ENCODE data around the gene PTPRG. TPM values are rescaled to one million over a fixed set of nuclear protein-coding genes. Genes with fewer than 3 reads are reported as not detected.

The PTPRG gene
- total RNA-seq, 1 donor from 2014 or later: 61.4 TPM

DNA sequence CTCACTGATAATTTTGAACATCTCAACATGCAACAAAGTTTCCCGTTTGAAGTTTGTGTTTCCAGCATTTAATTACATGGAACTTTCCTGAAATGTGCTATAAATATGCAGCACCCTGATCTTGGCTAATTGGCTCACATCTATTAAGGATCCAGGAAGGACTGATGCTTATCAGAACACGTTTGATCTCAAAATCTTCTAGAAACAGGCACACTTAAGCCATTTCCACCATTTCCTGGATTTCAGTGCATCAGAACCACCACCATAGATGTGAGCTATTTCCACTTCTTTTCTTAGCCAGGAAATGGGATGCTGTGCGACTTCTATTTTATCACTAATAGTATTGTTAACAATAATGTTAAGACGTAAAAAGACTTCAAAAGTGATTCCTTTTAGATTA, 583.1 kb downstream of the PTPRG start:
- no peak for DNase-seq (ENCODE audit: low spot score)

DNA sequence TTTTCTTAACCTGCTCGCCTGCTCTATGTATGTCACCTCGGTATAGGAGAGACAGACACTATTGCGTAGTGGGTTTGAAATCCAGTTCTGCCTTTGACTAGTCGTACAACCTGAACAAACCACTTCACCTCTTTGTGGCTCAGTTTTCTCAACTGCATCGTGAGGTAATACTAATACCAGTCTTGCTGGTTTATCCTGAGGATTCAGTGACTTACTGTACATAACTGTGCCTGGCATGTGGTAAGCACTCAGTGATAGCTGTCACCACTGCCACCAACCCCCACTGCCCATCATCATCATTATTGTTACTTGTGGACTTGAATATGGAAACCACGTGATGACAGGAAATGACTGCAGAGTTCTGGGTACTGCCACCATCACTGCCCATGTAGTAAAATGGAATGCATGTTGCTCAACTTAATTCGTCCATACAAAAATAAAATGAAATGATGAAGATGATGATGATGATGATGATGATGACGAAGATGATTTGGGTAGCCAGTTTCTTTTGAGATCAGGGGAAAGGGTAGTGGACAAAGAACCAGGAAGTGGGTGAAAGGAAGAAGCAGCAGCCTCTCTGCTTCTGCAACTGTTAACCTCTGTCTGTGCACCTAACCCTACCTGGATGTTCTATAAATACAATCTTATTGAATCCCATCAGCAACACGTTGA, 583.9 kb downstream of the PTPRG start:
- no peak for DNase-seq (ENCODE audit: low spot score)

DNA sequence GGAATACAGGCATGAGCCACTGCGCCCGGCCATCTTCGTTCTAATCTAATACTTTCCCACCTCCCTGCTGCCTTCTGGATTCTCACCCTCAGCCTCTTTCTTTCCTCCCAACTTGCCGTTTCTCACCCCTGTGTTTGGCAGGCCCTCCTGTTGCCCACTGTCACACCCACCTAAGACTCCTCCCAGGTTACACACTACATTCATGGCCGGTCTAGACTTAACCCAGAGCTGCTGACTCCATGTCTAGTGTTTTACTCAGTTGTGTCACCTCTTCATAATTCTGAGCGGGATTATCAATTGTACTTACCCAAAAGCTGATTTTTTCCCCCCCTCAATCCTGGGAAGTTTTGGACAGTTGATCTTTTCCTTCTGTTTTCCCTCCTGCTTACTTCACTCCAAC, 588.2 kb downstream of the PTPRG start:
- DNase-seq (ENCODE audit: low spot score): no peak

DNA sequence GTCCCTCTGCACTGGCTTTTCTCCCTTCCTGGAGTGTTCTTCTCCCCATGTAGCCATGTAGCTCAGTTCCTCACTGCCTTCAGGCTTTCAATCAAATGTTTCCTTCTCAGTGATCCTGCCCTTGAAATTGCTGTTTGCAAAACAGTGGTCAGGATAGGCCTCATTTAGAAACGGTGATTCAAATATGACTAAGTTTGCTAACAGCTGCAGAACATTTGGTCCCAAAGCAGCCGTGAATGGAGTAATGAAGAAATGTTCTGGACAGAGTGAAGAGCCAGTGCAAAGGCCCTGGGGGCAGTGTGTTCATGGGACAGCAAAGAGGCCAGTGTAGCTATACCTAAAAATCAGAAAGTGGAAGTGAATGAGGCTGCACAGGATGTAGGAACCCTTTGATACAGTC, 588.6 kb downstream of the PTPRG start:
- DNase-seq (ENCODE audit: low spot score): no peak

DNA sequence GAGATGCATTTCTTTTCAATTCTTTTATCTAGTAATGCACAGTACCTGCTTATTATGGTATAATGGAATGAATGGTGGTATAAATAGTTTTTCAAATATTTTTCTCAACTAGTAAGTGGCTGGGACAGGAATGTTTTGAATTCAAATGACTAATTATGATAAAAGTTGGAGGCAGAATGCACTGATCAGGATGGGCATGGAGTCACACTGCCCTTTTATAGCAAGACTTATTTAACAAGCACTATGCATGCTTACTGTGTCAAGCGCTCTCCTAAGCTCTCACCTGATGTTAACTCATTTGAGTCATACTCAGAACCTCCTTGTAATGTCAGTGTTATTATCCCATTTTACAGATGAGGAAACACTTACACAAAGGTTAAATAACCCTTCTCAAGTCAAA, 590.2 kb downstream of the PTPRG start:
- DNase-seq (ENCODE audit: low spot score): no peak

DNA sequence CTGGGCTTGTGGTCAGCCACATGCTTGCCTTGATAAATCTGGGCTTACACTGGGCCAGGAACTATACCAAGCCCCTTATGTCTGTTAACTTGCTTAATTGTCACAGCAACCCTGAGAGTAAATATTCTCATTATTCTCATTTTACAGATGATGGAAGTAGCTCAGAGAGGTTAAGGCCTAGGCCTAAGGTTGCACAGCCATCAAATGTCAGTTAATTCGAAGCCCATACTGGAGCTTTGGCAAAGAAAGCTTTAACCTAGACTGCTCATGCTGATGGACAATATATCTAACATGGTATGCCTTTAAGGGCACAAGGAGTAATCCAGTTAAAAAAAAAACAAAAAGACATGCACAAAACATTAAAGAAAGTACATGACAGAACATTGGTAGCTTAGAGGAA, 591.9 kb downstream of the PTPRG start:
- DNase-seq (ENCODE audit: low spot score): no peak

DNA sequence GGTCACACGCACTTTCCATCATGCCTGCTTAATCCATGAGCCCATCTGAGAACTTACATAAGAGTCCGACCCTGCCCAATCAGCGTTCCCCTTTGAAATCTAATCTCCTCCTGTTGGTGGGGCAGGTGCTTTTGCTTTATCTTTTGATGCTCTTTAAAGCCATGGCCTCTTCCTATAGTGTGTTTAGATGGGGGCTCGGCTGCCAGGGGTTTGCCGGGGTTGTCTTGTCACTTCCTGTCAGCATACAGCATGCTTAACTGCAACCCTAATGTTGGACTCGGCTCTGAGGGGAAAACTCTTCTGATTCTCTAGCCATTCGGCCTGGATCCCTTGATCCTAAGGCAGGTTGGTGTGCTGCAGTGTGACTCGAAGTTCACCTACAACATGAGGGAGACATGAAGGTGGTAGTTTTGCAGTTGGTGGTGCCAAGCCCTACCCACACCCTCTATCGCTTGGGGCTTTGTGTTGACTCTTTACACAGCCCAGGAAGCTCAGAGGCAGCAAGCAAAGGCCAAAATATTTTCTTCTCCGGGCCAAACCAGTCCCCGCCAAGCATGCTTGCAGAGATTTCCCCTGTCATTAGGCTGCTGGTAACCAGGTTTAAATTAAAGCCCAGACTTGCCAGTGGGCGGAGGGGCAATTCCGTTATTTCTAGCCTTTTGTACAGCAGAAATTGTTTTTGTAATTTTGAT, 593.2 kb downstream of the PTPRG start:
- DNase-seq (ENCODE audit: low spot score): no peak

DNA sequence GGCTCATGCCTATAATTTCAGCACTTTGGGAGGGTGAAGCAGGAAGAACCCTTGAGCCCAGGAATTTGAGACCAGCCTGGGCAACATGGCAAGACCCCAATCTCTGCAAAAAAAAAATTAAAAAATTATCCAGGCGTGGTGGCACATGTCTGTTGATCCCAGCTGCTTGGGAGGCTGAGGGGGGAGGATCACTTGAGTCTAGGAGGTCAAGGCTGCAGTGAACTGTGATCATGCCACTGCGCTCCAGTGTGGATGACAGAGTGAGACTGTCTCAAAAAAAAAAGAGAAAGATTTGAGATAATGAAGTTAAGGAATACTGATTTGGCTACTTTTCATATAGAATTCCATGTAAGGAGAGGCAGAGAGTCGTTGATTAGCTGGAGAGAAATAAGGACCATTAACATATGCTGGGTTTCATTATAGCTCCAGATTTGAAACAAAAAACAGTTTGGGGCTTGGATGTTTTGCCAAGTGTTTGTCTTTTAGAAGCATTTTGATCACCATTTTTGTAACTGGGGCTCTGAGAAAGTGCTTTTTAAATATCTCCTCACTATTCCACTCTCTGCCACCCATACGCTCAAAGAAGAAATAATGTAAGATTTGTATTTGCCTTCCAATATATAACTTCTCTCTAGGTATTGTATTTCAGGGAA, 597.8 kb downstream of the PTPRG start:
- DNase-seq (ENCODE audit: low spot score): no peak

DNA sequence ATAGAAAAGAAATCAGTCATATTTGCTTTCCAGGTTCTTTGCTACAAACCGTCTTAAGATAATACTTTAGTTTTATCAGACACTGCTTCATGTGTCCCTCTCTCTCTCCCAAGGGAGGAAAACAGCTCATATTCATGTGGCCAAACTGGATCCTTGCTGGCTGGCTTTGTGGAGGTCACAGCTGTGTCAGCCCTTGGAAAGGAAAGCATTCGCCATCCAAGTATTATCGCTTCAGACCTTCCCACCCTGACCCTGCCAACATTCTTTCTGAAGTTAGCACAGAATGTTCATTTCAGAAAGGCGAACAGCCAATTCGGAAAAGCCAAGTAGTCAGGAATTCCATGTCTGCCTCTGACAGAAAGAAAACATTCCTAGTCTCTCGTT, 598.3 kb downstream of the PTPRG start:
- DNase-seq (ENCODE audit: low spot score): peak; percentile 74

DNA sequence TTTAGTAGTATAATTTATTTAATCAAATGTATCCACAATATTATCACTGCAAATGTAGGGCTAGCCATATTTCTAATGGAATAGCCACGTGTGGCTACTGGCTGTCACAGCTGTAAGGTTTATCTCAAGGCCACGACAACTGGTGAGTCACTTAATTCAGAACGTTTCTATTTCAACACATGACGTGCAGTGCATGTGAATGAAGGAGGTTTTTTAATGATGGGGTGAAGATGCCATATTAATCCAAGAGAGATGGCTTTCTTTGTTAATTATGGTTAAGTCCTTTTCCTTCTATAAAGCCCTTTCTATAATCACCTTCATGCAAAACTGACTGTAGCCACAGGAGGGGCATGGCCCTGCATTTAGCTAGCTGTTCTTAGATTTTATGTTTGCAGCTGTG, 600.0 kb downstream of the PTPRG start:
- DNase-seq (ENCODE audit: low spot score): no peak

DNA sequence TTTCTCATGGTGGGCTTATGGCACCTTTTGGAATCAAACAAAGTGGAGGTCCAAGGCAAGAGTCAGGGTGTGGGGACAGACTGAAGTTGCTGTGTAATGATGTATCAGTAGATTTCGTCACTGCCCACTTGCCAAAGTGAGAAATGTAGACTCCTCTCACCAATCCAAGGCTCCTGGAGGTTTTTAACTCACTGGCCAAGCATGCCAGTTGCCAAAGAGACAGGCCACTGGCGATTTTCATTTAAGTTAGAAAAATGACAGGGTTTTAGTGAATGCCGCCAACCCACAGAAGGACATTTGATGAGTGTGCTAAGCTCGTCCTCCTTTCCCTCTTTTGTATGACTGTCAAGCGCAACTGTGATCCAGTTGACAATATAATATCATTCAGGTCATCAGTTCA, 602.8 kb downstream of the PTPRG start:
- DNase-seq (ENCODE audit: low spot score): no peak

DNA sequence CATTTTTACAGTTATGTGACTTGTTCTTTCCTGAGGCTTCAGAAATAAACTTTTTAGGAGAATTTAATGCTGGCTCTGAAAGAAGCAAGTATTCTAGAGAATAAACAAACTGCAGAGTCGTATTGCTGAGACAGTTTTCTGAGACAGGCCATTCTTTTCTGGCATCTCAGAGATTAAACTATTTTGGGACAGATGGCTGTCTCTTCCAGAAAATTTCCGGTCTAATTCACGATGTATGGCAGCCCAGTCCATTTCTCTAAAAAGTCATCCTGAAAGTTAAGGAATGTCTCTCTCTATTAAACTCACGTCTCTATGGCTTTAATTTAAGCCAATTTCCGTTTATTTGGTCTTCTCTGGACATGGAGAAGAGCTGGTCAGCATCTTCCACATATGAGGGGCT, 603.4 kb downstream of the PTPRG start:
- DNase-seq (ENCODE audit: low spot score): no peak

DNA sequence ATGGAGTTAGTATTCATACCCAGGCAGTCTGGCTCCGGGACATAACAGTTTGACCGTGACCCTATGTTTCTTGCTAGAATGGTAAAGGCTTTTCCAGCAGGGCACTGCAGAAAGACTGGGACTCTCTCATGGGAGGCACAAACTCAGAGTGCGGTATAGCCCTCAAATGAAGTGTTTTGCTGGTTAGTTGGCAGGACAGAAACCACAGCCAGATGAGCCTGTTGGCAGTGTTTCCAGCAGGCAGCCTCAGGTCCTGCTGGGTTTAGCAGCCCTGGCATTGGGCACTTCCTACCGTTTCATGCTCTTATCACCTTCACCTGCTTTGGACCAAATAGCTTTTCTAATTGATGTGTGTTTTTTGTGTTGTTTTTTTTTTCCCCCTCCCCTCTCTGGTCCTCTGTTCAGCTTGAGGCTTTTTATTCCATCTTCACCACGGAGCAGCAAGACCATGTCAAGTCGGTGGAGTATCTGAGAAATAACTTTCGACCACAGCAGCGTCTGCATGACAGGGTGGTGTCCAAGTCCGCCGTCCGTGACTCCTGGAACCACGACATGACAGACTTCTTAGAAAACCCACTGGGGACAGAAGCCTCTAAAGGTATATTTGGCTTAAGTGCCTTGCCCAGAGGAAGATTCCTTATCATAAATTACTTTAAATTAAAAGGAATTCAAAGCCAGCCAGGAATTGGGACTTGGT, 606.3 kb downstream of the PTPRG start:
- DNase-seq (ENCODE audit: low spot score): no peak

DNA sequence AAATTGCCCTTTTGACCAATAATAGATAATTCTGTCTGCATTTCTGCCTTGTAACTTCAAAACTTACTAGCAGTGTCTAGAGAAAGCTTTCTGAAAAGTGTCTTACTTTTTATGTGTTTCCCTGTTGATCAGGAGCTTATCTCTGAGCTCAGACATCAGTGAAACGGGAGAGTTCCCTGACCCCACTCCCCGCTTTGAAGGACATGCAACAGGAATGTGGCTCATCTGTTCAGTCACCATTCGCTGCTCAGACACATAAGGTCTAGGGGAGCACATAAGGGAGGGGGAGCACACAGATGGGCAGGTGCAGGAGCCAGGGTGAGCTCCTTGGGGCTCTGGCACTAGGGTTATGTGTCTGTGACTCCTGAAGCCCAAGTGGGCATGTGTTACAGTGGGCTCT, 607.0 kb downstream of the PTPRG start:
- DNase-seq (ENCODE audit: low spot score): no peak

DNA sequence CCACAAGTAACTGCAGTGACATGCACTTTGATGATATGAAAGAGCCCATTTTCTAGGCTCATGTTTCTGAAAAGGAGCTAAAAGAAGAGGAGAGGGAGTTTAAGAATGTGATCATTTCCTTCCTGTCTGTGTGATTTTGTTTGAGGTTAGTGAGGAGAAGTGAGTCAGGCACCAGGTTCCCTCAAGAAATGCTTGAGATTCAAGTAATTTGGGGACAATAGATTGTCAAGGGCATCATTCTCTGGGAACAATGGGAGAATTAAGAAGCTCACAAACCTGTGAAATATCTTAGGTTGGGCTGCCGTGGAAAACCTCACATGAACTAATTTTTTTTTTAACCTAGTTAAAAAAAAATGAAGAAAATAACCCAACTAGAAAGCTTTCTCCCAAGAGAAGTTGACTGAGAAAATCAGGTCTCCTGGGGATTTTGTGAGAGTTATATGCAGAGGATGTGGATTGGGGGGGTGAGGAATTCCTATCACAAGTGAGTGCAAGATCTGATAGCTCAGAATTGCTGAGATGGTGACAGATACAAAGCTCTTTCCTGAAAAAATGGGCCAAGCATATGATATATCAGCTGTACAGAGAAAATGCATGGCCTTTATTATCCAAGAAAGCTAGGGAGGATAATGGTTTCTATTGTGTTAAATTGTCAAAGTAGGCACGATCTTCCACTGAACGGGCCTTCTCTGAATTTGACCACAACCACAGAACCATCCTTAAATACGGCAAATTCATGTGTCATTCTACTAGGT, 608.7 kb downstream of the PTPRG start:
- no peak for DNase-seq (ENCODE audit: low spot score)

DNA sequence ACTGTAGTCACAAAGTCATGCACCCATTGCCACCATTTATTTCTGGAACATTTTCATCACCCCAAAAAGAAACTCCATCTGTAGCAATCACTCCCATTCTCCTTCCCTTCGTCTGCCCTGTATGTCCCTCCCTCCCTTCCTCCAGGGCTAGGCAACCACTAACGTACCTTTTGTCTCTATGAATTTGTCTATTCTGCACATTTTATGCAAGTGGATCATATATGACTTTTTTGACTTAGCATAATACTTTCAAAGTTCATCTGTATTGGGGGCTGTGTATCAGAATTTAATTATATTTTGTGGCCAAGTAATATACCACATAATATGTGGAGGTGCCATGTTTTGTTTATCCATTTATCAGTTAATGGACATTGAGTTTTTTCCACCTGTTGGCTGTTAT, 610.4 kb downstream of the PTPRG start:
- DNase-seq (ENCODE audit: low spot score): no peak

DNA sequence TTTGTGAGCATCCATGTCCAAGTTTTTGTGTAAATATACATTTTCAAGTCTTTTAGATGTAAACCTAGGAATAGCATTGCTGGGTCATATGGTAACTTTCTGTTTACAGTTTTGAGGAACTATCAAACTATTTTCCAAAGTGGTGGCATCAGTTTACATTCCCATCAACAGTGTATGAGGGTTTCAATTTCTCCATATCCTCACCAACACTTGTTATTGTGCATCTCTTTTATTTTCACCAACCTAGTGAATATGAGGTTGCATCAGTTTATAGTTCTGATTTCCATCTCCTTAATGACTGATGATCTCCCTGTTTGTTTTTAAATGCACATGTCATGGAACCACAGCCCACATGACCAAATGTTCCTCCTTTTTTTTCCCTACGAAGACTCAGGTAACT, 610.8 kb downstream of the PTPRG start:
- no peak for DNase-seq (ENCODE audit: low spot score)

DNA sequence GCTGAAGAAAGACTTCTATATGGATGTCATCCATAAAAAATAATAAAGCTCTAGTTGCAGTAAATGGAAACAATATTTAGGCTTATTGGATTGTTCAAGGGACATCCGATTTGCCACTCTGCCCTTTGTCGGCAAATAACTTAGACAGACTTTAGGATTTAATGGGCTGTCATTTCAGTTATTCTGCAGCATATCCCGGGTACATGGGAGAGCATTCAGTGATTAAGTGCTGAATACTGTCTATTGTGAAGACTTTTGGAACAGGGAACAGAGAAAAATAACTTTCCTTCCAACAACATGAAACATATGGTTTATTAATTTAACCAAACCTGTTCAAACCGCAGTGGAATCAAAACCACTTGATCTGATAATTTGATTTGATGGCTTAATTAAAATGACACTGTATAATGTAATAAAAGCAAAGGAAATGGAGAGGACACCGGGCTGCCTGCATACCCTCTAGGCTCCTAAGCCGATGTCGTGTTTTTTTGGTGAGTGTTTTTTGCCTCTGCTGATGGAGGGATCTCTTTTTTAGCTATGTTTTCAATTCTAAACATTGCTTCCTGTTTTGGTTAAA, 612.7 kb downstream of the PTPRG start:
- DNase-seq (ENCODE audit: low spot score): no peak

DNA sequence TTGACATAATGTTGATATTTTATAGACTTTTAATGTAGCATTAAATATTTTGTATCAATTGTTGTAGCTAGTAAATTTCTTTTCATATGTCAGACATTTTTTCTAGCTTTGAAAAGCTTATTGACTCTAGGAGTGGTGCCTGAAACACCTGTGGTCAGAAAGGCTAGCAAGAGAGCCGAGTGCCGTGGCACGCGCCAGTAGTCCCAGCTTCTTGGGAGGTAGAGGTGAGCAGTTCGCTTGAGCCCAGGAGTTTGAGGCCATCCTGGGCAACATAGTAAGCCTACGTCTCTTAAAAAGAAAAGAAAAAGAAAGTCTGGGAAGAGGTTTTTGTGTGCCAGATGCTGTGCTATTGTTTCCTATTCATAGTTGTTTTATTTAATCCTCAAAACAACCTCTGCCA, 613.8 kb downstream of the PTPRG start:
- DNase-seq (ENCODE audit: low spot score): no peak

DNA sequence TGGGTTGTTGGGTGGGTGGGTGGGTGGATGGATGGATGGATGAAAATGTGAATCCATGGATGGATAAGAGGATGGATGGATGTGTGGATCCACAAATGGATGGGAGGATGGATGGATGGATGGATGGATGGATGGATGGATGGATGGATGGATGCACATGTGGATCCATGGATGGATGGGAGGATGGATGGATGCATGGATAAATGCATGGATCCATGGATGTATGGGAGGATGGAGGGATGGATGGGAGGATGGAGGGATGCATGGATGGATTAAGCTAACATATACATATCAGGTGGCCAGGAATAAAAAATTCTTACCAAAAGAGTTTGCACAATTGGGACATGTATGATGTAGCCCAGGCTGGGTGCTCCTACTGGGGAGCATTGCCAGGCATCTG, 616.7 kb downstream of the PTPRG start:
- DNase-seq (ENCODE audit: low spot score): no peak

DNA sequence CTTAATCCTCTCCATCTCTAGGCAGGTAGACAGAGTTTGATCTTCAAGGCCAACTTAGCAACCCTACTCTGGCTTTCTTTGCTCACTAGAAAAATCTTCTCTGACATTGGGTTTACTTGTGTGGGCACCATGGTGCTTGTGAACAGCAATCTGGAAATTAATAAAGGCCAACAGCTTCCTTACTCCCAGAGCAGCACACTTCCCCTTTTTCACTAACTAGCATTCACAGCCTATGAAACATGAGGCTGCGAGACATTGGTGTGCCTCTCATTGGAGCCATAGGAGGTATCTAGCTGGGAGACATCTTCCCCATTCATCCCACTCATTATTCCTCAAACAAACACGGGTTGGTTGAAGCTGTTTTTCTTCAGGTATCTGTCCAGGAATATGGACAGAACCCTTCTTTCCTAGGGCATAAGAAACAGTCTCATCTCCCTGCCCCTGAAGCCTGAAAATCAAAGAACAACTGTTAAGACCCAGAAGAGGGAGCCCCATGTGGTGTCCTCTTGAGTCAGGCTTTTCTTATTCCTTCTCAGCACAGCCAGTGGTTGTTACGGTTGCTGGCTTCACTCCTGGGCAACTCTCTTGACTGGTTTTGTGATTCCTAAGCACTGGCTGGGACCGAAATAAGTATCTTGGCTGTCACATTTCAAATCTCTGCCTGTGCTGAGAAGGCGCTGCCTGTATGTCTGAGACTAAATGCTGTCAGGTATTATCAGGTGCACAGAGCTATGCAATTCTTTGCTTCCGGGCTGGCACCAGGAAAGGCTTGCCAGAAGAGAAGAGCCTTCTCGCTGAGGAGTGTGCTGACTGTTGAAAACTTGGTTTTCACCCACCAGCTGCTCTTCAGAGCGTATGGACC, 617.6 kb downstream of the PTPRG start:
- no peak for DNase-seq (ENCODE audit: low spot score)
